ENCODE data around the gene SYCE1L.

DNA sequence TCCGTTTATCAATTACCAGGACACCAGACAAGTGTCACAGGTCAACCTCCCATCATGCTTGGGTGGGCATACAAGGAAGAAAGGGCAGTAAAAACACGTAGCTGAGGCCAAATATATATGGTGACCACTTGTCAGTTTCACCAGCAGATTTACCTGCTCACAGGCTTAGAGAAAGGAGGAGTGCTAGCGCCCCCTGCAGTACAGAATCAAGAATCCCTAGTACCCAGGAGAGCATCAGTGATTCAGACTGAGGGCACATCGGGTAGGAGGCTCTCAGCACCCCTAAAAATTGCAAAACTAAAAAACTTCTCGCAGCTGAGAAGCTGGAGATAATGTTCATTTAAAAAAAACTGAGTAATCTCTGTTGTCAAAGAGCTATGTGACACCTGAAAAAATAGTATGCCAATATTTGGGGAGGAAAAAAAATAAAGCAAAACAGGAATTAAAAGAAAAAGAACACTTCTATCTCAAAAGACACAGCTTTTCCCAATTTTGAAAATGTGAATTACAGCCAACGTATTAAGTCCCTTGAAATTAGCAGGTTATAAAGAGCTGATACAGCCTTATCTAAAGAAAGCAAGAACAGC, 29.5 kb upstream of the SYCE1L start:
- TF ChIP-seq TAF1 (IDR thresholded peaks at IDR 0.05; ENCODE audit: borderline replicate concordance, insufficient read depth, low read length) (no peak), POLR2AphosphoS5 (IDR thresholded peaks at IDR 0.05; ENCODE audit: low read depth, low read length) (no peak), SIN3A (IDR thresholded peaks at IDR 0.05; ENCODE audit: borderline replicate concordance, insufficient read depth, low read length) (no peak), FOXP2 (optimal IDR thresholded peaks at IDR 0.05; ENCODE audit: borderline replicate concordance, extremely low read depth, extremely low read length, insufficient read depth) (no peak)
- TF ChIP-seq, protein P1, sequence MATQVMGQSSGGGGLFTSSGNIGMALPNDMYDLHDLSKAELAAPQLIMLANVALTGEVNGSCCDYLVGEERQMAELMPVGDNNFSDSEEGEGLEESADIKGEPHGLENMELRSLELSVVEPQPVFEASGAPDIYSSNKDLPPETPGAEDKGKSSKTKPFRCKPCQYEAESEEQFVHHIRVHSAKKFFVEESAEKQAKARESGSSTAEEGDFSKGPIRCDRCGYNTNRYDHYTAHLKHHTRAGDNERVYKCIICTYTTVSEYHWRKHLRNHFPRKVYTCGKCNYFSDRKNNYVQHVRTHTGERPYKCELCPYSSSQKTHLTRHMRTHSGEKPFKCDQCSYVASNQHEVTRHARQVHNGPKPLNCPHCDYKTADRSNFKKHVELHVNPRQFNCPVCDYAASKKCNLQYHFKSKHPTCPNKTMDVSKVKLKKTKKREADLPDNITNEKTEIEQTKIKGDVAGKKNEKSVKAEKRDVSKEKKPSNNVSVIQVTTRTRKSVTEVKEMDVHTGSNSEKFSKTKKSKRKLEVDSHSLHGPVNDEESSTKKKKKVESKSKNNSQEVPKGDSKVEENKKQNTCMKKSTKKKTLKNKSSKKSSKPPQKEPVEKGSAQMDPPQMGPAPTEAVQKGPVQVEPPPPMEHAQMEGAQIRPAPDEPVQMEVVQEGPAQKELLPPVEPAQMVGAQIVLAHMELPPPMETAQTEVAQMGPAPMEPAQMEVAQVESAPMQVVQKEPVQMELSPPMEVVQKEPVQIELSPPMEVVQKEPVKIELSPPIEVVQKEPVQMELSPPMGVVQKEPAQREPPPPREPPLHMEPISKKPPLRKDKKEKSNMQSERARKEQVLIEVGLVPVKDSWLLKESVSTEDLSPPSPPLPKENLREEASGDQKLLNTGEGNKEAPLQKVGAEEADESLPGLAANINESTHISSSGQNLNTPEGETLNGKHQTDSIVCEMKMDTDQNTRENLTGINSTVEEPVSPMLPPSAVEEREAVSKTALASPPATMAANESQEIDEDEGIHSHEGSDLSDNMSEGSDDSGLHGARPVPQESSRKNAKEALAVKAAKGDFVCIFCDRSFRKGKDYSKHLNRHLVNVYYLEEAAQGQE (IDR thresholded peaks at IDR 0.05; ENCODE audit: insufficient read depth in 1 of 2, low read depth in 2 of 2, low read length in 2 of 2): no peak

Measured in PFSK-1 (cell line).